ENCODE results near the gene PGAP6.

DNA sequence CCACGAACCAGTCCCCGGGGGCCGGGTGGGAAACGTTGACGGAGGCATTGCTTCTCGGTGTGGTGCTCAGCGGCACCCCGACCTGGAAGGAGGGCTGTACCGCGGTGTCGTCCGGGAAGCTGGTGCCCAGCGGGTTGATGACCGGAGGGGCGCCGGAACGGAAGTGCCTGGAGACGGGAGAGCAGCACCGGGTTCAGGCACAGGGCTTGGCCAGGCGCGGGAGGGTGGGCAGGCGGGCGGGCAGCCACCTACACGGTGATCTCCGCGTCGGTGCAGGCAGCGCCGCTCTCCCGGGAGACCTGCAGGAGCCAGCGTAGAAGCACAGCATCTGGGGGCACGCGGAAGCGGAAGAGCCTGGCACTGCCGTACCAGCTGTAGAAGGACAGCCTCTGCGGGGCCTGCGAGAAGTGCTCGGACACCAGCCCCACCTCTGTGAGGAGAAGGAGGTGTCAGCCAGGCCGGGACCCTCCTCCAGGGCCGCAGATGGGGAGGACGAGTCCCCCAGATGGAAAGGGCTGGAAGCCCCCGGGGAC lies 4.3 kb downstream of the PGAP6 start:
- TF ChIP-seq, protein P1, sequence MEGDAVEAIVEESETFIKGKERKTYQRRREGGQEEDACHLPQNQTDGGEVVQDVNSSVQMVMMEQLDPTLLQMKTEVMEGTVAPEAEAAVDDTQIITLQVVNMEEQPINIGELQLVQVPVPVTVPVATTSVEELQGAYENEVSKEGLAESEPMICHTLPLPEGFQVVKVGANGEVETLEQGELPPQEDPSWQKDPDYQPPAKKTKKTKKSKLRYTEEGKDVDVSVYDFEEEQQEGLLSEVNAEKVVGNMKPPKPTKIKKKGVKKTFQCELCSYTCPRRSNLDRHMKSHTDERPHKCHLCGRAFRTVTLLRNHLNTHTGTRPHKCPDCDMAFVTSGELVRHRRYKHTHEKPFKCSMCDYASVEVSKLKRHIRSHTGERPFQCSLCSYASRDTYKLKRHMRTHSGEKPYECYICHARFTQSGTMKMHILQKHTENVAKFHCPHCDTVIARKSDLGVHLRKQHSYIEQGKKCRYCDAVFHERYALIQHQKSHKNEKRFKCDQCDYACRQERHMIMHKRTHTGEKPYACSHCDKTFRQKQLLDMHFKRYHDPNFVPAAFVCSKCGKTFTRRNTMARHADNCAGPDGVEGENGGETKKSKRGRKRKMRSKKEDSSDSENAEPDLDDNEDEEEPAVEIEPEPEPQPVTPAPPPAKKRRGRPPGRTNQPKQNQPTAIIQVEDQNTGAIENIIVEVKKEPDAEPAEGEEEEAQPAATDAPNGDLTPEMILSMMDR (IDR thresholded peaks at IDR 0.05): no peak
- no peak for TF ChIP-seq POLR2AphosphoS5 (IDR thresholded peaks at IDR 0.05; ENCODE audit: low read depth, low read length)
- no peak for TF ChIP-seq TCF7L2 (IDR thresholded peaks at IDR 0.05; ENCODE audit: low read depth, low read length)
- TF ChIP-seq, protein P2, sequence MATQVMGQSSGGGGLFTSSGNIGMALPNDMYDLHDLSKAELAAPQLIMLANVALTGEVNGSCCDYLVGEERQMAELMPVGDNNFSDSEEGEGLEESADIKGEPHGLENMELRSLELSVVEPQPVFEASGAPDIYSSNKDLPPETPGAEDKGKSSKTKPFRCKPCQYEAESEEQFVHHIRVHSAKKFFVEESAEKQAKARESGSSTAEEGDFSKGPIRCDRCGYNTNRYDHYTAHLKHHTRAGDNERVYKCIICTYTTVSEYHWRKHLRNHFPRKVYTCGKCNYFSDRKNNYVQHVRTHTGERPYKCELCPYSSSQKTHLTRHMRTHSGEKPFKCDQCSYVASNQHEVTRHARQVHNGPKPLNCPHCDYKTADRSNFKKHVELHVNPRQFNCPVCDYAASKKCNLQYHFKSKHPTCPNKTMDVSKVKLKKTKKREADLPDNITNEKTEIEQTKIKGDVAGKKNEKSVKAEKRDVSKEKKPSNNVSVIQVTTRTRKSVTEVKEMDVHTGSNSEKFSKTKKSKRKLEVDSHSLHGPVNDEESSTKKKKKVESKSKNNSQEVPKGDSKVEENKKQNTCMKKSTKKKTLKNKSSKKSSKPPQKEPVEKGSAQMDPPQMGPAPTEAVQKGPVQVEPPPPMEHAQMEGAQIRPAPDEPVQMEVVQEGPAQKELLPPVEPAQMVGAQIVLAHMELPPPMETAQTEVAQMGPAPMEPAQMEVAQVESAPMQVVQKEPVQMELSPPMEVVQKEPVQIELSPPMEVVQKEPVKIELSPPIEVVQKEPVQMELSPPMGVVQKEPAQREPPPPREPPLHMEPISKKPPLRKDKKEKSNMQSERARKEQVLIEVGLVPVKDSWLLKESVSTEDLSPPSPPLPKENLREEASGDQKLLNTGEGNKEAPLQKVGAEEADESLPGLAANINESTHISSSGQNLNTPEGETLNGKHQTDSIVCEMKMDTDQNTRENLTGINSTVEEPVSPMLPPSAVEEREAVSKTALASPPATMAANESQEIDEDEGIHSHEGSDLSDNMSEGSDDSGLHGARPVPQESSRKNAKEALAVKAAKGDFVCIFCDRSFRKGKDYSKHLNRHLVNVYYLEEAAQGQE (IDR thresholded peaks at IDR 0.05; ENCODE audit: insufficient read depth in 1 of 2, low read depth in 2 of 2, low read length in 1 of 2): no peak
- no peak for TF ChIP-seq SIN3A (IDR thresholded peaks at IDR 0.05; ENCODE audit: borderline replicate concordance, insufficient read depth, low read depth, low read length)
